ENCODE measurements around the gene UFL1.

Gene UFL1

GRCh38 chr6:96575359-96575758, 53.8 kb downstream of the UFL1 start:
- no peak for DNase-seq (ENCODE audit: low read depth)

- DNase-seq (ENCODE audit: low read depth) = no peak
Observed at GRCh38 chr6:96576221-96576620, 54.6 kb downstream of the UFL1 start.

- DNase-seq (ENCODE audit: low read depth) = no peak
Observed at GRCh38 chr6:96582021-96582420, 60.4 kb downstream of the UFL1 start.

- DNase-seq (ENCODE audit: low read depth) = no peak
Observed at GRCh38 chr6:96582436-96582835, 60.8 kb downstream of the UFL1 start.

- DNase-seq (ENCODE audit: low read depth) = no peak
Observed at GRCh38 chr6:96604420-96604819, 82.8 kb downstream of the UFL1 start.
